GM21723 (cell line): Measurements from ENCODE around the gene COQ3.

Experiments
- ATAC-seq: cut with Tn5 transposase; IDR thresholded peaks from one replicate; pipeline ENCODE4 v1.9.1; 2021; ENCODE audit warnings: mild to moderate bottlenecking, moderate library complexity; ENCODE audit not compliant: unreplicated experiment

COQ3 gene, protein sequence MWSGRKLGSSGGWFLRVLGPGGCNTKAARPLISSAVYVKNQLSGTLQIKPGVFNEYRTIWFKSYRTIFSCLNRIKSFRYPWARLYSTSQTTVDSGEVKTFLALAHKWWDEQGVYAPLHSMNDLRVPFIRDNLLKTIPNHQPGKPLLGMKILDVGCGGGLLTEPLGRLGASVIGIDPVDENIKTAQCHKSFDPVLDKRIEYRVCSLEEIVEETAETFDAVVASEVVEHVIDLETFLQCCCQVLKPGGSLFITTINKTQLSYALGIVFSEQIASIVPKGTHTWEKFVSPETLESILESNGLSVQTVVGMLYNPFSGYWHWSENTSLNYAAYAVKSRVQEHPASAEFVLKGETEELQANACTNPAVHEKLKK

DNA sequence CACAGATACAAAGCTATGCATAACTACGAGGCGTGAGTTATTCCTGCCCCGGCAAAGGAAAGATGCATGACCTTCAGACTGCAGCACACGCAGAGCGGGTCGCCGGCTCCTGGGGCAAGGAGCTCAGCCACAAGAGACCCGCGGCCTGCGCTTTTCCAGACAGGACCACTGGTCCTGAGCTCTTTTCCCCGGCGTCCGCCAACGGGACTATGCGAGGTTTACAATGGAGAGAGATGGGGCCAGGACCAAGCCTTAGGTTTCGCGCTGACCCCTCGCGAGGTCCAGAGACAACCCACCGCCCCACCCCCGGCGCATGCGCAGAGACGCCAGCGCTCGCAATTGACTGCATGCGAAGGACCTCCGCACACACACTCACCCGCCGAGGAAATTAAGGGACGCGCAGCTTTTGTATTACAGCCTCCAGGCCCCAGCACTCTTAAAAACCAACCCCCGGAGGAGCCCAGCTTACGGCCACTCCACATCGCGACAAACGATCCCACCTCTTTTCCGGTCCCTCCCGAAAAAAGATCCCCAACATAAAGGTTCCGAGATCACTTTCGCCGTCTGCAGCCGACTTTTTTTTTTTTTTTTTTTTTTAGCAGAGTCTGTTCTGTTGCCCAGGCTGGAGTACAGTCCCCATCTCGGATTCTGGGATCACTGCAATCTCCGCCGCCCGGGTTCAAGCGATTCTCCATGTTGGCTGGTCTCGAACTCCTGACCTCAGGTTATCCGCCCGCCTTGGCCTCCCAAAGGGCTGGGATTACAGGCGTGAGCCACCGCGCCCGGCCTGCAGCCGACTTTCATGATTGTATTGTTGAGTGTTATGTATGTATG, at the start of gene COQ3:
TSS of gene COQ3 (minus strand) at position 498 of the 834 bp plus-strand sequence. CDS start at position 482, 16 bp downstream.
- peak; percentile 80 for ATAC-seq

DNA sequence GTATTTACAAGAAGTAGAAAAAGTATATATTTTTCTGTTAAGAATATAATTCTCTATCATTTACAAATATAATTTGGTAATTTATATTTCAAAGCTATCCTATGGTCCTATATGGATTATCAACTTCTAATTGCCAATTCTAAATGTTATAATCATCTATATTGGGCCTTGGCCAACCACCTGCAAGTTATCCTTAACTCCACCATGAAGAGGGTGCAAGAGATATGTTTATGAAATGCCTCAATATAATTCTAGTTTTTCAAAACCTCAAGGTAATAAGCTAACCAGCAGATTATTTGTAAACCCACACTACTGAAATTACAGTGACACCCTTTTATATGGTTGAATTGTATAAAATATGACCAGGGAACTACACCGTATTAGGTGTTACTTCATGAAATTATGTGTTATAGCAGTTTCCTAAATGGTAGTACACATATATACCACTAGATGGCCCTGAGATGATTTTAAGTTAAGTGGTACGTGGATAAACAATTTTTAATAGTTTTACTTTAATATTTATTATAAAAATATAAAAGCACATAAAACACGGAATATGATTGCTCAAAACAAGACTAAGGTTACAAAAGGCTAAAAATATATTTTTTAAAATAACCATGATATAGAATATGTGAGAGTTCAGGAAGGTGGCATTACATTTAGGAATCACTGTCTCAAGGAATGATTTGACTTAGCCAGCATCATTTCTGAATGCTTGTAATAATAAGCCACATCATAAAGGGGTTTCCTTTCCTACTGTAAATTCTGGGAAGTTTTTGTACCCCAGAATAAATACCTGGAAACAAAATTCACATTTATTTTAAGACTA, 40.9 kb upstream of the COQ3 start:
- ATAC-seq: peak; percentile 87

DNA sequence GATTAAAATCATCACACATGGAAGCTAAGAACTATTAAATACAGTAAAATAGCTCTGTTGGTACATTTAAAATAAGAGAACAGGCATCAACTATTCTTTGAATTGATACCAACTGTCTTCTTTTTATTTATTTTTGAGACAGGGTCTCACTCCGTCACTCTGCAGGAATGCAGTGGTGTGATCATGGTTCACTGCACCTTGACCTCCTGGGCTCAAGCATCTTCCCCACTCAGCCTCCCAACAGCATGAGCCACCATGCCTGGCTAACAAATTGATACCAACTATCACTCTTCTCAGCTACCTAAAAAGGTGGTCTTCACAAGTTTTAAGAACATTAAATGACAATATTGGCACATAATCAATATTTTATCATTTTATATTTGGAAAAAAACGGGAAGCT, 38.9 kb upstream of the COQ3 start:
- no peak for ATAC-seq

DNA sequence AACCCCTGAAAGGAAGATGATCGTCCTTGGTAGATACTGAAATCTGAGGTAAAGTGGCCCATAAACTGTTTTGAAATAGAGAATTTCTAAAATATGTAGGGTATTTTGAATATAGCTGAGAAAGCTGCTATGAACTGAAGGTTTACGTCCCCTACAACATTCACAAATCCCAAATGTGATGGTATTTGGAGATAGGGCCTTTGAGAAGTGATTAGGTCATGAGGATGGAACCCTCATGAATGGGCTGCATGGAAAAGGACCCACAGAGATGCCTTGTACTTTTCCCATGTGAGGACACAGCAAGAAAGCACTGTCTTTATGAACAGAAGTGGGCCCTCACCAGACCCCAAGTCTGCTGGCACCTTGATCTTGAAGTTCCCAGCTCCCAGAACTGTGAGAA, 37.9 kb upstream of the COQ3 start:
- no peak for ATAC-seq

DNA sequence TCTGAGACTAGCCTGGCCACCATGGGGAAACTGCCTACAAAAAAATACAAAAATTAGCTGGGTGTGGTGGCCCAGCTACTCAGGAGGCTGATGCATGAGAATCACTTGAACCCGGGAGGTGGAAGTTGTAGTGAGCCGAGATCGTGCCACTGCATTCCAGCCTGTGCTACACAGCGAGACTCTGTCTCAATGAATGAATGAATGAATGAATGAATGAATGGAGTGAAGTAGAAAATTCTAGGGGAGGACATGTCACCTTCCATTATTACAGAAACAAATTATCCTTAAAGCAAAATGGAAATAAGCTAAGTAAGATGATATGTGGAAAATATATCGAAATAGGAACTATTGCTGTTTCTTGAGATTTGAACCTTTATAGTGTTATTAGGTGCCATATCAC, 34.0 kb upstream of the COQ3 start:
- no peak for ATAC-seq

DNA sequence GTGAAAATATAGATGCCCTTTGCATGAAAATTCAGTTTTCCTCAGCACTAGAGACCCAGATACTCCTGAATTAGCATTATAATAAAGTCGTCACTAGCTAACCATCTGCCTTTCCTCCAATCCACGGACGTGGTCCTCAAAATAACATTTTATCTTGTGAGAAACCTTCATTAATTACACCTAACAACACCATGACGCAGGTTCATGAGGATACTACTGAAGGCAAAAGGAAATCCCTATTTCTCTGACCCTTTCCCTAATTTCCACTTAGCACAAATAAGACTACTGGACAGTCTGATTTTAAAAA, 32.4 kb upstream of the COQ3 start:
- no peak for ATAC-seq

DNA sequence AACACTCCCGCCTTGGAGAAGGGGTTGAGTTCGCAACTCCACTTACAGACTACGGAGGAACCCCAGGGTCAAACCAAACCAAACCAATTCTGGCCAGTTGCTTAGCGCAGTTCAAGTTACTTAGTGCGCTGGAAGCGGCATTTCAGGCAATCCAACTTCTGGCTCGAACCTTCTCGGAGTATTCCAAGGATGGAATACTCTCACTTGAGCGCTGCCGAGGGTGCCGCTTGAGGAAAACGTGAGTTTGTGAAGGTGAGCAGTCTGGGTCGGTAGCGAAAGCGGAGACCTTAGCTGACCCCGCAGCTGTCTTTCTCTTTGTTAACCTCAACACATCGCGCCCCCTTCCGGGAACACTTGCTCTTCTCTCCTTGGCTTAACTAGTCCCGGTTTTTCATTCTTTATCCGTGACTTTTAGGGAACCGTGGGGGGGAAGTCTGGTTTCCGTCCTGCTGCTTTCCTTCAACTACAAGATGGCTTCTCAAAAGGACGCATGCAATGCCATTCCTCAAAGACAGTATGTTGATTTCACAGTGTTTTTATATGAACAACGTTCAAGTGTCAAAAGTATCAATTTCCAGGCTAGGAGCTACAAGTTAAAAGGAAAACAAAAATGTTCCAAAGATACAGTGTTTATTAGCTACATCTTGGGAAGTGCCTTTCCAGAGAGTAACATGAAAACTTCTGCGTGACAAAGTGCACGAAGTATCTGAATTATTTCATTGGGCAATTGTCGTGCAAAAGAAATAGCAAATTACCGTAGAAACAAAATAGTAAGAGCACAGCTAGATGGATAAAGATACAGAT, 31.9 kb upstream of the COQ3 start:
- ATAC-seq: peak; percentile 56

DNA sequence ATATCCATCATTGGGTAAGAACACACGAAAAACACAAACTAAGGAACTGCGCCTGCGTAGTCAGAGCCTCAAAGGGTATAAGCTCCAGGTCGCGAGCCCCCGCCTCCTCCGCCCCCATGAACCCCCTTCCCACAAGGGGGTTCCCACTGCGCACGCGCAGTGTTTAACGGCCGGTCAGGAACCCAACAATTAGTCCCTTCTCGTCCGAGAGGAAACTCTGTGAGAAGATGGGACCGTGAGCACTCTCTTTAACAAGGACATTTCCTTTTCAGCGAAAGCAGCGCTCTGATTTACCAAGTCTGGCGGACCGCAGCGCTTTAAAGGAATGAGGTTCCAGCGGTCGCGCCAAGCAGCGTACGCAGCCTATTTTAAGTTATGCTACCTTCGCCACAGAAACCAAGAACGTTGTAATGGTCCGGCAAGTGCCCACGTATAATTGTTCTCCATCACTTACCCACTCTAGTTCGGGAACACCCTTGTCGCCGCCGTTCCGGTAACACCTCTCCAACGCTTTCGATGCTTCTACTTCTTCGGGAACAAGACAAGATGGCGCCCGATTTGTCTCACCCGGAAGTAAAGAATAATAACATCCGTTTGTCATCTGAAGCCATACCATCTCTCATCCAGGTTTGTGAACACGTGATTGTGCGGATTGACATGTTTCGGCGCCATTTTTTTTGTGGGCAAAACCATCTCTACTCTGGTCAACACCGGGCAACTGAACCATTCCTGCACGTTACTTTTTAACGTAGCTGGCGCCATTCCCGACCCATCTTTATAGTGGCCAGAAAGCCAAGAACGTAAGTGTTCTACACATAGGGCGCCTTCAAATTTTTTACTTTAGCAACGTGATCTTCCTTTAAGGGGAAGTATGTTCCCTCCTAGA, 31.0 kb upstream of the COQ3 start, which contains the start of gene PNISR:
TSS of gene PNISR (minus strand) at position 548 of the 886 bp plus-strand sequence. CDS start 10,649 bp downstream, outside the sequence.
- peak; percentile 90 for ATAC-seq

DNA sequence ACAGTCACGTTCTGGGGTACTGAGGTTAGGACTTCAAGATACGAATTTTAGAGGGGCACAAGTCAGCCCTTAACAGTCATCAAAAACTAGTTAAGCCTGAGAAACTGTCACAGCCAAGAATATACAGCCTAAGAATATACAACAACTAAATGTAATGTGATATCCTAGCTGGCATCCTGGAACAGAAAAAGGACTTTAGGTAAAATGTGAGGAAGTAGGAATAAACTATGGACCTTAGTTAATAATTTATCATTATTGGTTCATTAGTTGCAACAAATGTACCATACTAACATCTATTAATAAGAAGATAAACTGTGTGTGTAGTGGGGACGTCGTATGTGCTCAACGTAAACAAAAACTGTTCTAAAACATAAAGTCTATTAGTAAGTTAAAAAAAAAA, 30.0 kb upstream of the COQ3 start:
- no peak for ATAC-seq

DNA sequence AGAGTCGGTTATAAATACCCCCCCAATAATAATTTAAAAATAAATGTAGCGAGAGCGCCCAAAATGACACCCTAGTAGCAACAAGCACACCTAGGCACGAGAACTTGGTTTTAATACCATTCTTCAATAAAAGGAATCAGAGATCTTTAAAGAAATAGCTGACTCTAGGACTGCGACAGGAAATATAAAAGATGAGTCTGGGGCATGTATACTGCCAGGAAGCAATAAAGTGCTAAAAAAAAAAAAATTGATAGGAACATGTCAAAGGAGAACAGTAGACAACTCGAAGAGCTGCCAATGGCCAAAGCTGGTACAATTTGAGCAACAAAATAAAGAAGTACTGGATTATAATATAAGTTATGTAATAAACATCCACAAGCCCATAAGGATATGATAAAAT, 28.9 kb upstream of the COQ3 start:
- no peak for ATAC-seq

DNA sequence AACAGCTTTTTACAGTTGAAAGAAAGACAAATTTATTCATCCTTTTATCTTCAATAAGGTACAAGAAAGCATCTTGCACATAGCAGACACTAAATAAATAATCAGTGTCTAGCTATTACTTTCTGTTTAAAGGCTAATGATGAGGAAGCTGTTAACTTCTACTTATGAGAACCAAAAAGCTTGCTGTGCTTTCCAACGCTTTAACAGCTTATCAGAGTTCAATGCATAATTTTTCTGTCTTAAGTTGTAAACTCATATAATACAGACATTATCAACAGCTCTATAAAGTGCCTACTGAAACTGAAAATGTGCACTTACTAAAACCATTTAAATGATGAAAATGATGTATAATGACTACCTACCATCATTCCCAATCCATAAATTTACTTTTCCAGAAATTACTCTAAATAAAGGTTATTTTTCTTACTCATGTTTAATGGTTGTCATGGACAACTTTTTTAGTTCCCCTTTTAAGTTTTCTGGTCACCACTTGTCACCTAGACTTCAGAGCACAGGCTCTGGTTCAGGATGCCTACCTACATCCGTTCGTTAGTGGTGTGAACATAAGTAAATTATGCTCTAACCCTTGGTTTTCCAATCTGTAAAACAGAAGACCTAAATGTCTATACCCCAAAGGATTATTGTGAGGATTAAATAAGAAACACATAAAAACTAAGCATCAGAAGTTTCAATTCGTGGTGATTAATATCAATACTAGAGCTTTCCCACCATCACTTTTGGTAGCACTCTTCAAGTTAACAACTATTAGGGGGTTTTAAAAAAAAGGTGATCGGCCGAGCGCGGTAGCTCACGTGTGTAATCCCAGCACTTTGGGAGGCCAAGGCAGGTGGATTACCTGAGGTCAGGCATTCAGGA, 23.1 kb upstream of the COQ3 start:
- ATAC-seq: peak; percentile 87

DNA sequence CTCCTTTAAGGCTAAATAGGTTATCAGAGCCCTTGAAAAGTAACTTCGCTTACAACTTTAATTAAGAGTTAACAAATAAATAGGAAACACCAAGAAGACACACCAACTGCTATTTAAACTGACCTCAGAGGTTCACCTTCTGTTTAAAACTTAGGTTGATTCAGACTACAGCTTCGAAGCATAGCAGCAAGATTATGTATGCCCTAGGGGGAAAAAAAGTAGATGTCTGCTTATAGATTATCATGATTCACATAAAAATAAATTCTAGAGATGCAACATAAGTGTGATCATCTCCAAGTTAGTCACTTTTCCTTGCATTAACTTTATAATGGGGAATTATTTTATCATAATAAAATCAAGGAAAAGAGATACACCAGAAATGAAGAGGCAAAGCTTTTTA, 22.2 kb upstream of the COQ3 start:
- ATAC-seq: no peak

DNA sequence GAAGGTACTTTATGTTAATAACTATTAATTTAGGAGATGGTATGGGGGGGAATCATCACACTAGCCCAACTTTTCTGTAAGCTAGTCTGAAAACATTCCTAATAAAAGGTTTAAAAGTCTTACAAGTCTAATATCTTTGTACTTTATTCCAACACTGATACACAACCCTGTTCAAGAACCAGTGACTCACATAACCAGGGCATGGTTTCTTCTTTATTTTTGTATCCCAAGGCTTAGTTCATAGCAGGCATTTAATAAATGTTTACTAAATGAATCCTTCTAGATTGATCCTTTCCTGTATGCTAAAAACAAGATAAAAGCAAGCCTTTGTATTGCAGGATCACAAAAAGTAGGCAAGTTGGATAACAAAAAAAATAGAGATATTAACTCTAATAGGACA, 21.5 kb upstream of the COQ3 start:
- ATAC-seq: no peak

DNA sequence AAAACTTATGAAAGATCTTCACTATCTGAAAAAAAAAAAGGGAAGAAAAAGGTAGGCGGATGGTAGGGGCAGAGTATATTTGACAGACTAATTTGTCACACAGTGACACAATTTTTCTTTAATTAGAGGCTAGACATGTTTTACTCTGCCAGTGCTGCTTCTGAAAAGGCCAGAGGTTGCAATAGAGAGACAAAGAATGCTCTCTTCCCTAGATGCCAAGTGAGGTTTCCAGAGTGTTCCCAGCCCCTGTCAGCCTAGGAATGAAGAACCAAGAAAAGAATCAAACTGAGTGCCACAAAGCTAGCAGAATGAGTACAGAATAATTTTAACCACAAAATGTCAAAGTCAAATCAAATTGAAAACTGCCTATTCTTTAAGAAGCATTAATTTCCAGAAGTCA, 18.1 kb upstream of the COQ3 start:
- no peak for ATAC-seq

DNA sequence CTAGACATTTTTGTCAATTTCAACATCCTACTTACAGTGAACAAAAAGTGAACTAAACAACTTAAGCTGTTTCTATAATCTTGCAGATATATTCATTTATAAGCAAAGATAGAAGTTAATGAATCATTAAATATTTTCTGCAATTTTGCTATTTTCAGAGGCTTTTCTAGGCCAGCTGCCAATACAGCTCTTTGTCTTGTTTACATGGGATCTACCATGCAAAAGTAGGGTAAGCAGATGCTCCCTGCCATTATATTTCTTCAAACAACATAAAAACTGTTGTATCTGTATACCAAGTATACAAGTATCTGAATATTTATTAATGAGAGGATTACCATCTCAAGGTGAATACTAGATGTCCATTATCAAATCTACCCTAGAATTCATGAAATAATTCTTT, 15.7 kb upstream of the COQ3 start:
- no peak for ATAC-seq

DNA sequence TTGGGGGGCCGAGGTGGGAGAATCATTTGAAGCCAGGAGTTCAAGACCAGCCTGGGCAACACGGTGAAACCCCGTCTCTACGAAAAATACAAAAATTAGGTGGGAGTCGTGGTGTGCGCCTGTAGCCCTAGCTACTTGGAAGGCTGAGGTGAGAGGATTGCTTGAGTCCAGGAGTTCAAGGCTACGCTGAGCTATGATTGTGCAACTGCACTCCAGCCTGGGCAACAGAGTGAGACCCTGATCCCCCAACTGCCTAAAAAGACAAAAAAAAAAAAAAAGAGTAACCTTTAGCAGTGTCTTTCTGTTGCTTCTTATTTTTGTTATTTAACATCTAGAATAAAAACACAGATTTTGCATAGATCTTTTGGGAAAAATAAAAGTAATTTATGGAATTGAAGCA, 13.1 kb upstream of the COQ3 start:
- ATAC-seq: no peak

DNA sequence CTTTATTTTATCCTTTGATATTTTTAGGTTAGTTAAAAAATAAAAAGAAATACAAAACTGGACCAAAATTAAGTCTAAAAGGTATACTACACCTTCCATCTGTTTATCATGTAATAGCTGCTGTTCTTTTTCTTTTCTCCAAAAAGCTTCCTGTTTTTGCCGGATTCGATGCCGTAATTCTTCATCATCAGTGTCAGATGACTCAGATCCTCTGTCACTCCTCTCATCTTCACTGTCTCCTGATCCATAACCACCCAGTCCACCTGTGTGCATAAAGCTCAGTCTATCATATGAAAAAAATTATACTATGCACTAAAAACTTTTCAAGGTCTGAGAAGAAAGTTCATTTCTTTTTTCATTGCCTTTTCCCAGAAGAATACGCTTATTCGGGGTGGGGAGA, 8.5 kb upstream of the COQ3 start:
- no peak for ATAC-seq

DNA sequence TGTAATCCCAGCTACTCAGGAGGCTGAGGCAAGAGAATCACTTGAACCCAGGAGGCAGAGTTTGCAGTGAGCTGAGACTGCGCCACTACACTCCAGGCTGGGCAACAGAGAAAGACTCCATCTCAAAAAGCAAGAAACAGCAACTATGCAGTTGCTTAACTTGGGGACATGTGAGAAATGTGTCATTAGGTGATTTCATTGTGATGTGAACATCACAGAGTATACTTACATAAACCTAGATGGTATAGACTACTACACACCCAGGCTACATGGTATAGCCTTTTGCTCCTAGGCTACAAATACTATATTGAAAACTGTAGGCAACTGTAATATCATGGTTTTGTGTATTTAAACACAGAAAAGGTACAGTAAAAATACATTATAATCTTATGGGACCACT, 3.3 kb upstream of the COQ3 start:
- ATAC-seq: no peak

DNA sequence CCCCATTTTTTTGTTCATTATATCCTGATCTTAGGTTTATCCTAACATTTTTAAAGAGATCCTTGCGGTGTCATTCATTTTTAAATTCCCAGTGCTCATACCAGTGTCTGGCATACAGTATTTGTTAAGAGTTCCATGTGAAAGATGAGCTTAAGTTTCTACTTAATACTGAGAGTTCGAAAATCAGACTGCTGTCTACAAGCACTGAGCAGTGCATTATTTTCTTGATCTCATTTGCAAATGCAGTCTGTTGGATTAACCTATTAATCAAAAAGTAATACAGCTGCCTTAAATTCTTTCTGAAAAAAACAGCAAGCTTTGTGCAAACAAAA, 663 bp downstream of the COQ3 start:
- peak; percentile 33 for ATAC-seq
